Pancreas (tissue), 10 donors: ENCODE results near the gene GRIN2C. TPM values are rescaled to one million over a fixed set of nuclear protein-coding genes. Genes with fewer than 3 reads are reported as not detected.

Source experiments
- ATAC-seq, 4 donors: fragments of 200-7000 bp; cut with Tn5 transposase; one replicate each; pipeline versions ENCODE4 v1.8.0 to v1.9.1; 2020; ENCODE audit warnings: mild to moderate bottlenecking in 4 of 4, moderate library complexity in 4 of 4
- DNase-seq, 6 donors: peaks; one replicate each; pipeline ENCODE4 v3.0.0-alpha.2; 2020
- FAIRE-seq: peaks from 2 replicates; lab custom pipeline; 2012; peaks lifted over from hg19 to GRCh38; lab: Jason Lieb, UNC
- H3K27ac ChIP-seq, 4 donors: fragments of 200-600 bp; sonication (generic); 1 replicate in 3 of 4; 2 replicates in 1 of 4; pipeline versions ENCODE4 v1.5.0 to v1.8.0; 2020
- H3K27me3 ChIP-seq, 4 donors: fragments of 200-600 bp; one replicate each; pipeline ENCODE4 v1.8.0; 2021
- H3K36me3 ChIP-seq, 3 donors: fragments of 200-600 bp; sonication (generic) in 1 of 3; one replicate each; pipeline versions ENCODE4 v1.5.0 to v1.8.0; 2020 to 2021
- H3K4me1 ChIP-seq, 3 donors: fragments of 200-600 bp; one replicate each; pipeline ENCODE4 v1.8.0; 2021
- H3K4me3 ChIP-seq, 4 donors: fragments of 200-600 bp; sonication (generic) in 2 of 4; one replicate each; pipeline versions ENCODE4 v1.5.0 to v1.8.0; 2020 to 2021
- H3K9me3 ChIP-seq, 4 donors: fragments of 200-600 bp; one replicate each; pipeline ENCODE4 v1.8.0; 2021
- CTCF ChIP-seq, 4 donors: fragments of 200-600 bp; sonication (generic) in 3 of 4; IDR thresholded peaks; one replicate each; pipeline versions ENCODE4 v1.5.0 to v1.8.0; 2021; ENCODE audit warnings: antibody characterized with exemption in 4 of 4
- WGBS, 2 donors: extraction: QIAGEN DNeasy Blood & Tissue Kit; methylation state at CpG; one replicate each; pipeline ENCODE4 v1.1.7; 2013; 5-methylcytosine and 5-hydroxymethylcytosine counted together
- intact Hi-C, 3 donors: fragments of 100-400 bp; cut with DNase I; formaldehyde crosslinking; loops; one replicate each; pipeline versions ENCODE4 v1.11.1 to v1.14.2; 2022
- polyA plus RNA-seq, 2 donors: library from polyadenylated mRNA; stranded (reverse); fragments of 200-250 nt; gene quantifications; one replicate each; pipeline ENCODE4 v1.2.3, GENCODE V29; 2013
- total RNA-seq, 6 donors: library from RNA; stranded (reverse); fragmentation: NEBNext Ultra II Directional in 4 of 6; extraction: Animal tissue kit (Norgen Biotek cat#: 25700) in 4 of 6; gene quantifications; one replicate each; pipeline versions ENCODE4 v1.2.1 to v1.2.4, GENCODE V29; 2021 to 2023
- donor health status: healthy with polysubstance abuse.
- donor health status: DM: no; HTN: no; CAD: no; lungs with moderate emphysema.
- donor health status: DM: no; HTN: no; CAD: no.
- donor health status: control.
- donor health status: control.
- donor health status: Bipolar disorder and iron deficiency.
- donor health status: DM: yes; HTN: yes; CAD: no.
- donor health status: DM: no; HTN: no; CAD: no.
- donor health status: DM: no; HTN: no; CAD: no.
- donor health status: DM: yes; HTN: yes; CAD: no.

Gene GRIN2C
- total and polyA plus RNA-seq, 8 donors, result 0.03 to 0.15 (median 0.09) TPM; not detected in 3

GRCh38 chr17:74815067-74815466 lies 44.6 kb downstream of the GRIN2C start:
- no peak for FAIRE-seq
- DNase-seq, result no peak
- Histone ChIP-seq H3K4me1 (no peaks in the 10 kb centered on the region), H3K27me3 (no peaks in the 10 kb centered on the region), H3K9me3 (no peaks in the 10 kb centered on the region), H3K27ac (no peak overlapping the region), H3K36me3 (no peaks in the 10 kb centered on the region), H3K4me3 (no peak overlapping the region)
- no peak for TF ChIP-seq CTCF (IDR thresholded peaks at IDR 0.05)
- no peak for ATAC-seq
- intact Hi-C loops, result no loop called here
- 89 to 90% methylated on average over 7 of the region's 7 CpGs for WGBS, 2 donors

- TF ChIP-seq CTCF (IDR thresholded peaks at IDR 0.05), result no peak
- ATAC-seq (no peak), FAIRE-seq (no peak), DNase-seq (no peak)
- H3K27ac ChIP-seq, result no peak overlapping the region
- H3K4me1 ChIP-seq, result no peaks in the 10 kb centered on the region
- no peaks in the 10 kb centered on the region for H3K27me3 ChIP-seq
- intact Hi-C loops, result no loop called here
- H3K9me3 ChIP-seq, result no peaks in the 10 kb centered on the region
- no peak overlapping the region for H3K4me3 ChIP-seq
- 84 to 87% methylated on average over 5 of the region's 5 CpGs for WGBS, 2 donors
- no peaks in the 10 kb centered on the region for H3K36me3 ChIP-seq
Measured at GRCh38 chr17:74814453-74814852, 45.2 kb downstream of the GRIN2C start.

GRCh38 chr17:74812109-74813009 lies 47.3 kb downstream of the GRIN2C start:
- Histone ChIP-seq H3K4me3 (no peak overlapping the region), H3K27ac (no peak overlapping the region), H3K9me3 (no peaks in the 10 kb centered on the region), H3K27me3 (no peaks in the 10 kb centered on the region), H3K4me1 (no peaks in the 10 kb centered on the region), H3K36me3 (no peaks in the 10 kb centered on the region)
- DNase-seq (no peak), ATAC-seq (no peak), FAIRE-seq (no peak)
- intact Hi-C loops, result no loop called here
- TF ChIP-seq CTCF (IDR thresholded peaks at IDR 0.05), result no peak
- 68 to 71% methylated on average over 23 of the region's 23 CpGs for WGBS, 2 donors

GRCh38 chr17:74810699-74811485 lies 48.8 kb downstream of the GRIN2C start:
- intact Hi-C loops, result no loop called here
- Histone ChIP-seq H3K27me3 (no peaks in the 10 kb centered on the region), H3K9me3 (no peaks in the 10 kb centered on the region), H3K36me3 (no peaks in the 10 kb centered on the region), H3K4me1 (no peaks in the 10 kb centered on the region), H3K27ac (no peak overlapping the region), H3K4me3 (no peak overlapping the region)
- WGBS, 2 donors, result 91 to 94% methylated on average over 15 of the region's 15 CpGs
- no peak for ATAC-seq
- no peak for TF ChIP-seq CTCF (IDR thresholded peaks at IDR 0.05)
- no peak for FAIRE-seq
- no peak for DNase-seq
